HTR-8/SVneo (cell line): ENCODE measurements around the gene HOXA4.

Experiments
- DNase-seq: peaks from one replicate; pipeline ENCODE4 v3.0.0; 2011; ENCODE audit warnings: low spot score, mixed read lengths; ENCODE audit not compliant: insufficient read length
- FAIRE-seq: peaks from 2 replicates; lab custom pipeline; 2011; peaks lifted over from hg19 to GRCh38; lab: Jason Lieb, UNC

HOXA4 gene

GRCh38 chr7:27138985-27139333, 8.4 kb upstream of the HOXA4 start:
- FAIRE-seq (no peak), DNase-seq (no peak)

- no peak for FAIRE-seq
- DNase-seq = no peak
These were observed 7.9 kb upstream of the HOXA4 start for GRCh38 chr7:27138472-27138871.

- DNase-seq (no peak), FAIRE-seq (no peak)
These were observed 7.2 kb upstream of the HOXA4 start for GRCh38 chr7:27137640-27138315.

- FAIRE-seq (no peak), DNase-seq (no peak)
These were observed 3.8 kb upstream of the HOXA4 start for GRCh38 chr7:27134392-27134791.

GRCh38 chr7:27133409-27134231, 3.1 kb upstream of the HOXA4 start:
- DNase-seq = no peak
- FAIRE-seq = no peak

- FAIRE-seq = no peak
These were observed 2.4 kb upstream of the HOXA4 start for GRCh38 chr7:27132978-27133377.

GRCh38 chr7:27132214-27132613, 1.7 kb upstream of the HOXA4 start:
- FAIRE-seq (no peak), DNase-seq (no peak)

More at GRCh38 chr7:27132978-27133377, 2.4 kb upstream of the HOXA4 start:
- DNase-seq = no peak

GRCh38 chr7:27131390-27131819, 848 bp upstream of the HOXA4 start:
- DNase-seq (no peak), FAIRE-seq (no peak)

GRCh38 chr7:27129729-27130539, 623 bp downstream of the HOXA4 start:
- FAIRE-seq = no peak
- no peak for DNase-seq

GRCh38 chr7:27128776-27129728, 1.5 kb downstream of the HOXA4 start:
- peak; percentile 80 for FAIRE-seq

GRCh38 chr7:27128034-27128433, 2.5 kb downstream of the HOXA4 start:
- no peak for DNase-seq
- no peak for FAIRE-seq

More at GRCh38 chr7:27128776-27129728, 1.5 kb downstream of the HOXA4 start:
- DNase-seq = no peak

GRCh38 chr7:27126596-27127327, 3.8 kb downstream of the HOXA4 start:
- FAIRE-seq (no peak), DNase-seq (no peak)

GRCh38 chr7:27125986-27126394, 4.6 kb downstream of the HOXA4 start:
- no peak for DNase-seq
- FAIRE-seq = no peak

- FAIRE-seq = peak; percentile 49
- no peak for DNase-seq
These were observed 5.5 kb downstream of the HOXA4 start for GRCh38 chr7:27124902-27125689.

- FAIRE-seq (peak; percentile 76), DNase-seq (no peak)
These were observed 6.3 kb downstream of the HOXA4 start for GRCh38 chr7:27124096-27124901.

- DNase-seq (no peak), FAIRE-seq (no peak)
These were observed 7.0 kb downstream of the HOXA4 start for GRCh38 chr7:27123477-27124053.

- FAIRE-seq = no peak
- no peak for DNase-seq
These were observed 7.5 kb downstream of the HOXA4 start for GRCh38 chr7:27123007-27123476.
